K562 (cell line): Measurements from ENCODE around the gene LRRC4C. TPM values are rescaled to one million over a fixed set of nuclear protein-coding genes. Genes with fewer than 3 reads are reported as not detected.

Experiments used
- ERF ChIP-seq: fragments of 450-650 bp; formaldehyde crosslinking; IDR thresholded peaks from 2 replicates; pipeline ENCODE4 v1.4.0; 2020; ENCODE audit warnings: mild to moderate bottlenecking, mixed read lengths
- ETV1 ChIP-seq: fragments of 450-650 bp; conservative IDR thresholded peaks from 2 replicates; pipeline ENCODE4 v1.6.1; 2016; ENCODE audit warnings: missing genetic modification characterization, control low read depth, low read depth, missing compliant biosample characterization
- MGA ChIP-seq: fragments of 450-650 bp; IDR thresholded peaks from 2 replicates; pipeline ENCODE4 v1.6.1; 2016; ENCODE audit warnings: mild to moderate bottlenecking, moderate library complexity
- PRDM10 ChIP-seq: fragments of 450-650 bp; IDR thresholded peaks from 2 replicates; pipeline ENCODE4 v1.6.1; 2018; ENCODE audit not compliant: partially characterized antibody
- TCF3 ChIP-seq: sonication (generic); formaldehyde crosslinking; IDR thresholded peaks from 2 replicates; pipeline ENCODE4 v1.4.0; 2020; ENCODE audit warnings: mild to moderate bottlenecking, missing genetic modification reagents
- TRIM28 ChIP-seq: fragments of 450-650 bp; IDR thresholded peaks from 2 replicates; pipeline ENCODE4 v1.6.1; 2017
- polyA plus RNA-seq, 8 experiments: library from polyadenylated mRNA; depleted of rRNA in 4 of 8; stranded (reverse) in 5 of 8; unstranded in 3 of 8; fragments of >200 nt; fragmentation: Nextera tagmentation in 2 of 8; fragmentation: Illumina TruSeq in 1 of 8; extraction: Ambion mirVana in 2 of 8; extraction: Trizol in 1 of 8; gene quantifications; 2 replicates each; pipeline versions ENCODE4 v1.2.1 to v1.2.3, GENCODE V29; 2011 to 2014; ENCODE audit warnings: inconsistent platforms in 1 of 8, missing spikeins in 1 of 8
- total RNA-seq, 7 experiments: library from RNA; depleted of rRNA in 6 of 7; stranded (reverse); fragments of >200 nt in 6 of 7; fragmentation: Illumina TruSeq in 2 of 7; extraction: Trizol in 2 of 7; gene quantifications; 2 replicates each; pipeline versions ENCODE4 v1.2.1 to v1.2.3, GENCODE V29; 2011 to 2021; ENCODE audit warnings: low replicate concordance in 1 of 7

LRRC4C gene
- total and polyA plus RNA-seq, 9 of the 15 experiments (the other 6 are each of a cell fraction or from before 2014, with no cell fraction given) = not detected

GRCh38 chr11:40291329-40291728 is 1168.1 kb downstream of the LRRC4C start (continued):
- TF ChIP-seq PRDM10 (no peak), TRIM28 (no peak), TCF3 (CRISPR knock-in tag) (no peak), ERF (no peak), ETV1 (tag) (no peak), MGA (no peak)
- TF ChIP-seq, all 486 proteins: peak for 0
